Sigmoid colon (tissue), 7 donors: ENCODE data around the gene PRDM5. TPM values are rescaled to one million over a fixed set of nuclear protein-coding genes. Genes with fewer than 3 reads are reported as not detected.

Experiments
- DNase-seq: peaks from one replicate; pipeline ENCODE4 v3.0.0-alpha.2; 2019
- H3K27ac ChIP-seq, 4 donors: fragments of 200-600 bp; sonication (generic); one replicate each; pipeline ENCODE4 v1.5.1; 2016 to 2019; ENCODE audit warnings: mild to moderate bottlenecking in 1 of 4
- H3K27me3 ChIP-seq, 3 donors: fragments of 200-600 bp; sonication (generic); one replicate each; pipeline ENCODE4 v1.5.1; 2019; ENCODE audit warnings: mild to moderate bottlenecking in 1 of 3
- H3K36me3 ChIP-seq, 4 donors: fragments of 200-600 bp; sonication (generic); one replicate each; pipeline ENCODE4 v1.5.1; 2016 to 2019
- H3K4me1 ChIP-seq, 4 donors: fragments of 200-600 bp; sonication (generic); one replicate each; pipeline ENCODE4 v1.5.1; 2017 to 2019
- H3K4me3 ChIP-seq, 4 donors: fragments of 200-600 bp; sonication (generic); one replicate each; pipeline ENCODE4 v1.5.1; 2017 to 2019; ENCODE audit warnings: mild to moderate bottlenecking in 2 of 4, moderate library complexity in 1 of 4
- H3K9me3 ChIP-seq, 4 donors: fragments of 200-600 bp in 3 of 4; sonication (generic) in 3 of 4; one replicate each; pipeline versions ENCODE4 v1.5.1 to v1.6.1; 2013 to 2019
- CTCF ChIP-seq, 4 experiments: fragments of 450-650 bp in 3 of 4; fragments of 200-600 bp in 1 of 4; IDR thresholded peaks; one replicate each; pipeline ENCODE4 v1.5.1; 2016 to 2019; ENCODE audit warnings: antibody characterized with exemption in 4 of 4, mild to moderate bottlenecking in 3 of 4, moderate library complexity in 2 of 4
- EP300 ChIP-seq, 4 donors: sonication (generic); formaldehyde crosslinking; IDR thresholded peaks; one replicate each; pipeline ENCODE4 v1.6.1; 2017; ENCODE audit warnings: antibody characterized with exemption in 4 of 4
- POLR2A ChIP-seq, 2 donors: fragments of 450-650 bp; IDR thresholded peaks; one replicate each; pipeline ENCODE4 v1.6.1; 2016; ENCODE audit warnings: antibody characterized with exemption in 2 of 2, mild to moderate bottlenecking in 2 of 2, moderate library complexity in 2 of 2
- POLR2AphosphoS5 ChIP-seq, 4 donors: sonication (generic); formaldehyde crosslinking; IDR thresholded peaks; one replicate each; pipeline ENCODE4 v1.6.1; 2017; ENCODE audit warnings: antibody characterized with exemption in 4 of 4
- WGBS, 2 donors: extraction: QIAGEN DNeasy Blood & Tissue Kit; methylation state at CpG; one replicate each; pipeline ENCODE4 v1.1.7; 2013; 5-methylcytosine and 5-hydroxymethylcytosine counted together
- intact Hi-C: fragments of 100-400 bp; cut with DNase I; formaldehyde crosslinking; loops from one replicate; pipeline ENCODE4 v1.15.1; 2023
- polyA plus RNA-seq, 3 donors: library from polyadenylated mRNA; stranded (reverse); fragments of 200-250 nt; gene quantifications; one replicate each; pipeline ENCODE4 v1.2.3, GENCODE V29; 2013
- total RNA-seq, 4 donors: library from RNA; depleted of rRNA; stranded (reverse); fragments of >200 nt; gene quantifications; one replicate each; pipeline ENCODE4 v1.1.0, GENCODE V29; 2016
- donor health status: healthy with polysubstance abuse.
- donor health status: Bipolar disorder and iron deficiency.
- donor health status: healthy.

The PRDM5 gene
- total and polyA plus RNA-seq, 7 donors = 1.8 to 25.0 (median 15.0) TPM

GRCh38 chr4:120733968-120734367 is 188.6 kb downstream of the PRDM5 start:
- no peaks in the 10 kb centered on the region for H3K9me3 ChIP-seq
- no peak overlapping the region for H3K27ac ChIP-seq
- no peak for DNase-seq
- no peaks in the 10 kb centered on the region for H3K36me3 ChIP-seq
- H3K27me3 ChIP-seq = no peaks in the 10 kb centered on the region
- intact Hi-C loops = no loop called here
- WGBS, 2 donors = 32 to 77% methylated on average over 4 of the region's 4 CpGs
- no peaks in the 10 kb centered on the region for H3K4me1 ChIP-seq
- H3K4me3 ChIP-seq = no peak overlapping the region
- no peak for TF ChIP-seq POLR2AphosphoS5 (IDR thresholded peaks at IDR 0.05)

- H3K27ac ChIP-seq = no peak overlapping the region
- 37 to 67% methylated on average over 2 of the region's 2 CpGs for WGBS, 2 donors
- no peaks in the 10 kb centered on the region for H3K36me3 ChIP-seq
Observed at GRCh38 chr4:120733054-120733453, 189.5 kb downstream of the PRDM5 start.

GRCh38 chr4:120731561-120731960 is 191.0 kb downstream of the PRDM5 start:
- intact Hi-C loops = no loop called here
- H3K27me3 ChIP-seq = no peaks in the 10 kb centered on the region
- no peak overlapping the region for H3K27ac ChIP-seq
- 84 to 91% methylated on average over 3 of the region's 3 CpGs for WGBS, 2 donors
- TF ChIP-seq CTCF (IDR thresholded peaks at IDR 0.05) (no peak), POLR2AphosphoS5 (IDR thresholded peaks at IDR 0.05) (no peak), EP300 (IDR thresholded peaks at IDR 0.05) (no peak), POLR2A (IDR thresholded peaks at IDR 0.05) (no peak)
- no peaks in the 10 kb centered on the region for H3K4me1 ChIP-seq
- H3K9me3 ChIP-seq = no peaks in the 10 kb centered on the region
- H3K36me3 ChIP-seq = no peaks in the 10 kb centered on the region
- no peak for DNase-seq
- no peak overlapping the region for H3K4me3 ChIP-seq

More at GRCh38 chr4:120733054-120733453, 189.5 kb downstream of the PRDM5 start:
- no peaks in the 10 kb centered on the region for H3K4me1 ChIP-seq
- no peaks in the 10 kb centered on the region for H3K27me3 ChIP-seq
- DNase-seq = no peak
- no peaks in the 10 kb centered on the region for H3K9me3 ChIP-seq
- TF ChIP-seq CTCF (IDR thresholded peaks at IDR 0.05) (no peak), POLR2AphosphoS5 (IDR thresholded peaks at IDR 0.05) (no peak), POLR2A (IDR thresholded peaks at IDR 0.05) (no peak), EP300 (IDR thresholded peaks at IDR 0.05) (no peak)
- intact Hi-C loops = no loop called here
- H3K4me3 ChIP-seq = no peak overlapping the region

GRCh38 chr4:120730777-120731320 is 191.7 kb downstream of the PRDM5 start:
- no peaks in the 10 kb centered on the region for H3K36me3 ChIP-seq
- WGBS, 2 donors = 46 to 65% methylated on average over 4 of the region's 4 CpGs
- intact Hi-C loops = no loop called here

More at GRCh38 chr4:120730777-120731320, 191.7 kb downstream of the PRDM5 start:
- H3K4me3 ChIP-seq = no peak overlapping the region
- no peak for DNase-seq
- no peak overlapping the region for H3K27ac ChIP-seq
- H3K9me3 ChIP-seq = no peaks in the 10 kb centered on the region
- no peaks in the 10 kb centered on the region for H3K4me1 ChIP-seq
- no peak for TF ChIP-seq POLR2AphosphoS5 (IDR thresholded peaks at IDR 0.05)
- TF ChIP-seq EP300 (IDR thresholded peaks at IDR 0.05) = no peak
- no peak for TF ChIP-seq CTCF (IDR thresholded peaks at IDR 0.05)
- TF ChIP-seq POLR2A (IDR thresholded peaks at IDR 0.05) = no peak
- H3K27me3 ChIP-seq = no peaks in the 10 kb centered on the region
